Sigmoid colon (tissue), 7 donors: ENCODE measurements around the gene CD247. TPM values are rescaled to one million over a fixed set of nuclear protein-coding genes. Genes with fewer than 3 reads are reported as not detected.

Experiments used
- DNase-seq: peaks from one replicate; pipeline ENCODE4 v3.0.0-alpha.2; 2019
- H3K27ac ChIP-seq, 4 donors: fragments of 200-600 bp; sonication (generic); one replicate each; pipeline ENCODE4 v1.5.1; 2016 to 2019; ENCODE audit warnings: mild to moderate bottlenecking in 1 of 4
- H3K27me3 ChIP-seq, 3 donors: fragments of 200-600 bp; sonication (generic); one replicate each; pipeline ENCODE4 v1.5.1; 2019; ENCODE audit warnings: mild to moderate bottlenecking in 1 of 3
- H3K36me3 ChIP-seq, 4 donors: fragments of 200-600 bp; sonication (generic); one replicate each; pipeline ENCODE4 v1.5.1; 2016 to 2019
- H3K4me1 ChIP-seq, 4 donors: fragments of 200-600 bp; sonication (generic); one replicate each; pipeline ENCODE4 v1.5.1; 2017 to 2019
- H3K4me3 ChIP-seq, 4 donors: fragments of 200-600 bp; sonication (generic); one replicate each; pipeline ENCODE4 v1.5.1; 2017 to 2019; ENCODE audit warnings: mild to moderate bottlenecking in 2 of 4, moderate library complexity in 1 of 4
- H3K9me3 ChIP-seq, 4 donors: fragments of 200-600 bp in 3 of 4; sonication (generic) in 3 of 4; one replicate each; pipeline versions ENCODE4 v1.5.1 to v1.6.1; 2013 to 2019
- CTCF ChIP-seq, 4 experiments: fragments of 450-650 bp in 3 of 4; fragments of 200-600 bp in 1 of 4; IDR thresholded peaks; one replicate each; pipeline ENCODE4 v1.5.1; 2016 to 2019; ENCODE audit warnings: antibody characterized with exemption in 4 of 4, mild to moderate bottlenecking in 3 of 4, moderate library complexity in 2 of 4
- EP300 ChIP-seq, 4 donors: sonication (generic); formaldehyde crosslinking; IDR thresholded peaks; one replicate each; pipeline ENCODE4 v1.6.1; 2017; ENCODE audit warnings: antibody characterized with exemption in 4 of 4
- POLR2A ChIP-seq, 2 donors: fragments of 450-650 bp; IDR thresholded peaks; one replicate each; pipeline ENCODE4 v1.6.1; 2016; ENCODE audit warnings: antibody characterized with exemption in 2 of 2, mild to moderate bottlenecking in 2 of 2, moderate library complexity in 2 of 2
- POLR2AphosphoS5 ChIP-seq, 4 donors: sonication (generic); formaldehyde crosslinking; IDR thresholded peaks; one replicate each; pipeline ENCODE4 v1.6.1; 2017; ENCODE audit warnings: antibody characterized with exemption in 4 of 4
- WGBS, 2 donors: extraction: QIAGEN DNeasy Blood & Tissue Kit; methylation state at CpG; one replicate each; pipeline ENCODE4 v1.1.7; 2013; 5-methylcytosine and 5-hydroxymethylcytosine counted together
- intact Hi-C: fragments of 100-400 bp; cut with DNase I; formaldehyde crosslinking; loops from one replicate; pipeline ENCODE4 v1.15.1; 2023
- polyA plus RNA-seq, 3 donors: library from polyadenylated mRNA; stranded (reverse); fragments of 200-250 nt; gene quantifications; one replicate each; pipeline ENCODE4 v1.2.3, GENCODE V29; 2013
- total RNA-seq, 4 donors: library from RNA; depleted of rRNA; stranded (reverse); fragments of >200 nt; gene quantifications; one replicate each; pipeline ENCODE4 v1.1.0, GENCODE V29; 2016
- donor health status: healthy with polysubstance abuse.
- donor health status: Bipolar disorder and iron deficiency.
- donor health status: healthy.

The CD247 gene
- total and polyA plus RNA-seq, 7 donors = 0.36 to 20.3 (median 1.4) TPM; not detected in 3

GRCh38 chr1:167418391-167418790 lies 99.9 kb downstream of the CD247 start:
- no peaks in the 10 kb centered on the region for H3K9me3 ChIP-seq
- H3K27me3 ChIP-seq = no peaks in the 10 kb centered on the region
- no peak for DNase-seq
- H3K4me1 ChIP-seq = no peaks in the 10 kb centered on the region
- intact Hi-C loops = no loop called here
- no peak overlapping the region for H3K27ac ChIP-seq
- peaks cover 2 to 41% (median 7%) of the 10 kb centered on the region in 4 donors for H3K36me3 ChIP-seq
- TF ChIP-seq EP300 (IDR thresholded peaks at IDR 0.05) (no peak), POLR2A (IDR thresholded peaks at IDR 0.05) (no peak), CTCF (IDR thresholded peaks at IDR 0.05) (no peak), POLR2AphosphoS5 (IDR thresholded peaks at IDR 0.05) (no peak)
- H3K4me3 ChIP-seq = no peak overlapping the region

- DNase-seq = no peak
- H3K36me3 ChIP-seq = peaks cover 18 to 60% (median 18%) of the 10 kb centered on the region in 4 donors
- WGBS, 2 donors = 53 to 96% methylated on average over 1 of the region's 1 CpG
- intact Hi-C loops = no loop called here
- TF ChIP-seq CTCF (IDR thresholded peaks at IDR 0.05) (no peak), EP300 (IDR thresholded peaks at IDR 0.05) (no peak), POLR2AphosphoS5 (IDR thresholded peaks at IDR 0.05) (no peak)
- H3K9me3 ChIP-seq = no peaks in the 10 kb centered on the region
- no peak overlapping the region for H3K4me3 ChIP-seq
- H3K27me3 ChIP-seq = no peaks in the 10 kb centered on the region
- no peak overlapping the region for H3K27ac ChIP-seq
- H3K4me1 ChIP-seq = no peaks in the 10 kb centered on the region
These were observed 101.8 kb downstream of the CD247 start for GRCh38 chr1:167416506-167416905.

- 95 to 96% methylated on average over 3 of the region's 3 CpGs for WGBS, 2 donors
- H3K4me1 ChIP-seq = no peaks in the 10 kb centered on the region
- no peak overlapping the region for H3K27ac ChIP-seq
- DNase-seq = no peak
- intact Hi-C loops = no loop called here
- H3K27me3 ChIP-seq = no peaks in the 10 kb centered on the region
- peaks cover 18 to 67% (median 18%) of the 10 kb centered on the region in 4 donors for H3K36me3 ChIP-seq
- no peak for TF ChIP-seq POLR2AphosphoS5 (IDR thresholded peaks at IDR 0.05)
- TF ChIP-seq EP300 (IDR thresholded peaks at IDR 0.05) = no peak
- TF ChIP-seq POLR2A (IDR thresholded peaks at IDR 0.05) = no peak
- no peak for TF ChIP-seq CTCF (IDR thresholded peaks at IDR 0.05)
- no peak overlapping the region for H3K4me3 ChIP-seq
- H3K9me3 ChIP-seq = no peaks in the 10 kb centered on the region
These were observed 105.0 kb downstream of the CD247 start for GRCh38 chr1:167413328-167413727.

- Histone ChIP-seq H3K27me3 (no peaks in the 10 kb centered on the region), H3K4me1 (no peaks in the 10 kb centered on the region), H3K9me3 (no peaks in the 10 kb centered on the region), H3K4me3 (no peak overlapping the region), H3K27ac (no peak overlapping the region), H3K36me3 (peaks cover 18 to 67% (median 18%) of the 10 kb centered on the region in 4 donors)
- intact Hi-C loops = no loop called here
- no peak for DNase-seq
- 81 to 83% methylated on average over 5 of the region's 5 CpGs for WGBS, 2 donors
- TF ChIP-seq EP300 (IDR thresholded peaks at IDR 0.05) (no peak), POLR2AphosphoS5 (IDR thresholded peaks at IDR 0.05) (no peak), CTCF (IDR thresholded peaks at IDR 0.05) (no peak), POLR2A (IDR thresholded peaks at IDR 0.05) (no peak)
These were observed 105.4 kb downstream of the CD247 start for GRCh38 chr1:167412920-167413319.

GRCh38 chr1:167412072-167412471 lies 106.3 kb downstream of the CD247 start:
- no peak for TF ChIP-seq EP300 (IDR thresholded peaks at IDR 0.05)
- no peak for TF ChIP-seq CTCF (IDR thresholded peaks at IDR 0.05)
- no peak for TF ChIP-seq POLR2AphosphoS5 (IDR thresholded peaks at IDR 0.05)
- no peak for TF ChIP-seq POLR2A (IDR thresholded peaks at IDR 0.05)
- H3K4me3 ChIP-seq = no peak overlapping the region
- no peak overlapping the region for H3K27ac ChIP-seq
- H3K36me3 ChIP-seq = peaks cover 18 to 61% (median 18%) of the 10 kb centered on the region in 4 donors
- H3K27me3 ChIP-seq = no peaks in the 10 kb centered on the region
- no peaks in the 10 kb centered on the region for H3K9me3 ChIP-seq
- DNase-seq = no peak
- intact Hi-C loops = no loop called here
- WGBS, 2 donors = 93% methylated on average over 4 of the region's 4 CpGs
- H3K4me1 ChIP-seq = no peaks in the 10 kb centered on the region
